Neural cell (in vitro differentiated cells): ENCODE results near the gene SAMD4B.

Experiments
- CTCF ChIP-seq: fragments of 450-650 bp; IDR thresholded peaks from 2 replicates; pipeline ENCODE4 v1.5.1; 2014; ENCODE audit warnings: antibody characterized with exemption, mild to moderate bottlenecking, moderate library complexity; ENCODE audit not compliant: poor library complexity, severe bottlenecking
- EP300 ChIP-seq: fragments of 450-650 bp; conservative IDR thresholded peaks from 2 replicates; pipeline ENCODE4 v1.6.1; 2014; ENCODE audit warnings: antibody characterized with exemption, mild to moderate bottlenecking, moderate library complexity; ENCODE audit not compliant: poor library complexity, severe bottlenecking
- EZH2 ChIP-seq: fragments of 200-600, 300-800 bp; shearing (Covaris generic), sonication (generic); IDR thresholded peaks from 2 replicates; pipeline ENCODE4 v1.6.1; 2014; ENCODE audit warnings: antibody characterized with exemption, low read length, borderline replicate concordance, mild to moderate bottlenecking; ENCODE audit not compliant: insufficient read depth, poor library complexity, severe bottlenecking
- MXI1 ChIP-seq: fragments of 450-650 bp; conservative IDR thresholded peaks from 2 replicates; pipeline ENCODE4 v1.6.1; 2014; ENCODE audit warnings: antibody characterized with exemption, mild to moderate bottlenecking; ENCODE audit not compliant: poor library complexity, severe bottlenecking
- POLR2AphosphoS5 ChIP-seq: IDR thresholded peaks from 2 replicates; pipeline ENCODE4 v1.6.1; 2012
- RAD21 ChIP-seq: fragments of 450-650 bp; conservative IDR thresholded peaks from 2 replicates; pipeline ENCODE4 v1.6.1; 2014; ENCODE audit warnings: antibody characterized with exemption, mild to moderate bottlenecking, moderate library complexity
- SMC3 ChIP-seq: fragments of 450-650 bp; conservative IDR thresholded peaks from 2 replicates; pipeline ENCODE4 v1.6.1; 2014; ENCODE audit warnings: antibody characterized with exemption, mild to moderate bottlenecking, moderate library complexity; ENCODE audit not compliant: poor library complexity

DNA sequence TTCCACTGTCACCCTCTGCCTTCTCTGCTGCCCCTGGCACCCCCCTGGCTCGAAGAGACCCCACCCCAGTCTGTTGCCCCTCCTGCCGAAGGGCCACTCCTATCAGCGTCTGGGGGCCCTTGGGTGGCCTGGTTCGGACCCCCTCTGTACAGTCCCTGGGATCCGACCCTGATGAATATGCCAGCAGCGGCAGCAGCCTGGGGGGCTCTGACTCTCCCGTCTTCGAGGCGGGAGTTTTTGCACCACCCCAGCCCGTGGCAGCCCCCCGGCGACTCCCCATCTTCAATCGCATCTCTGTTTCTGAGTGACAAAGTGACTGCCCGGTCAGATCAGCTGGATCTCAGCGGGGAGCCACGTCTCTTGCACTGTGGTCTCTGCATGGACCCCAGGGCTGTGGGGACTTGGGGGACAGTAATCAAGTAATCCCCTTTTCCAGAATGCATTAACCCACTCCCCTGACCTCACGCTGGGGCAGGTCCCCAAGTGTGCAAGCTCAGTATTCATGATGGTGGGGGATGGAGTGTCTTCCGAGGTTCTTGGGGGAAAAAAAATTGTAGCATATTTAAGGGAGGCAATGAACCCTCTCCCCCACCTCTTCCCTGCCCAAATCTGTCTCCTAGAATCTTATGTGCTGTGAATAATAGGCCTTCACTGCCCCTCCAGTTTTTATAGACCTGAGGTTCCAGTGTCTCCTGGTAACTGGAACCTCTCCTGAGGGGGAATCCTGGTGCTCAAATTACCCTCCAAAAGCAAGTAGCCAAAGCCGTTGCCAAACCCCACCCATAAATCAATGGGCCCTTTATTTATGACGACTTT, 66.4 kb downstream of the SAMD4B start:
- TF ChIP-seq EP300 = no peak
- TF ChIP-seq MXI1 = no peak
- TF ChIP-seq SMC3 = no peak
- no peak for TF ChIP-seq CTCF
- no peak for TF ChIP-seq EZH2
- TF ChIP-seq POLR2AphosphoS5 = no peak
- TF ChIP-seq RAD21 = no peak
